Uterus (tissue), 4 donors: ENCODE results near the gene MEF2A. TPM values are rescaled to one million over a fixed set of nuclear protein-coding genes. Genes with fewer than 3 reads are reported as not detected.

ENCODE experiments used
- DNase-seq, 2 donors: peaks; one replicate each; pipeline ENCODE4 v3.0.0-alpha.2; 2019 to 2020
- H3K27ac ChIP-seq, 2 donors: fragments of 200-600 bp; sonication (generic); 1 replicate in 1 of 2; 2 replicates in 1 of 2; pipeline ENCODE4 v1.5.1; 2016 to 2018
- H3K27me3 ChIP-seq, 2 donors: fragments of 200-600 bp; sonication (generic); one replicate each; pipeline ENCODE4 v1.5.1; 2018 to 2019; ENCODE audit warnings: control low read depth in 1 of 2
- H3K36me3 ChIP-seq, 2 donors: fragments of 200-600 bp; sonication (generic); one replicate each; pipeline ENCODE4 v1.5.1; 2019; ENCODE audit warnings: control low read depth in 1 of 2
- H3K4me1 ChIP-seq, 2 donors: fragments of 200-600 bp; sonication (generic); one replicate each; pipeline ENCODE4 v1.5.1; 2018 to 2019; ENCODE audit warnings: control low read depth in 1 of 2
- H3K4me3 ChIP-seq, 2 donors: fragments of 200-600 bp; sonication (generic); 1 replicate in 1 of 2; 2 replicates in 1 of 2; pipeline ENCODE4 v1.5.1; 2018 to 2019; ENCODE audit warnings: mild to moderate bottlenecking in 1 of 2
- H3K9me3 ChIP-seq, 2 donors: fragments of 200-600 bp; sonication (generic); one replicate each; pipeline ENCODE4 v1.5.1; 2019; ENCODE audit warnings: control low read depth in 1 of 2
- POLR2A ChIP-seq, 2 donors: fragments of 450-650 bp; IDR thresholded peaks; one replicate each; pipeline ENCODE4 v1.6.1; 2016; ENCODE audit warnings: antibody characterized with exemption in 2 of 2, mild to moderate bottlenecking in 1 of 2, moderate library complexity in 1 of 2
- intact Hi-C: fragments of 100-400 bp; cut with DNase I; formaldehyde crosslinking; loops from one replicate; pipeline ENCODE4 v1.15.1; 2023; ENCODE audit warnings: low total_unique reads
- total RNA-seq, 4 donors: library from RNA; depleted of rRNA in 3 of 4; stranded (reverse); fragments of >200 nt in 3 of 4; gene quantifications; one replicate each; pipeline versions ENCODE4 v1.1.0 to v1.2.4, GENCODE V29; 2014 to 2023
- TF ChIP-seq, protein P1 (sequence below), 4 experiments: fragments of 200-600 bp in 2 of 4; fragments of 450-650 bp in 2 of 4; sonication (generic) in 2 of 4; IDR thresholded peaks; one replicate each; pipeline ENCODE4 v1.5.1; 2016 to 2019; ENCODE audit warnings: antibody characterized with exemption in 4 of 4, mild to moderate bottlenecking in 2 of 4, moderate library complexity in 1 of 4
- donor health status: DM: yes; HTN: yes; CAD: no.

The MEF2A gene
- total RNA-seq, 4 donors from 2014 or later, result 78.6 to 138 (median 105) TPM

DNA sequence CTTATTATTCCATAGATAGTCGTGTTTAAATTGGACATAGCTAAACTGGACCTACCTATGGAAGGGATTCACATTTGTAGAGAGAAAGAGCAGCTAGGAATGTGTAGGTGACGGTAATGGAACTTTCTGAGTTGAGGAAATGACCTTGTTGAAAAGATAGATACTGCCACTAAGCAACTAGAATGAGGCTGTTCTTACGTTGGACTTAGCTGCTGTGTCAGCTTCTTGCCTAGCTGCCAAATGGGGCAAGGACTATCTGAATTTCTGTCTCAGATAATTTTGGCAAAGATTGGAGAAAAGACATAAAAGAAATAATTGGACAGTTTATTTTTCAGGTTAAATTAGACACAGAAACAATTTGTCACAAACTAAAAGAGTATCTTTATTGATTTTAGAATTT, 68.8 kb downstream of the MEF2A start:
- no peaks in the 10 kb centered on the region for H3K9me3 ChIP-seq
- peaks cover 0 to 8% of the 10 kb centered on the region in 2 donors for H3K4me1 ChIP-seq
- DNase-seq, result no peak
- H3K36me3 ChIP-seq, result no peaks in the 10 kb centered on the region
- no peaks in the 10 kb centered on the region for H3K27me3 ChIP-seq
- intact Hi-C loops, result no loop called here
- H3K27ac ChIP-seq, result no peak overlapping the region
- TF ChIP-seq POLR2A (IDR thresholded peaks at IDR 0.05), result no peak
- TF ChIP-seq, protein P1, sequence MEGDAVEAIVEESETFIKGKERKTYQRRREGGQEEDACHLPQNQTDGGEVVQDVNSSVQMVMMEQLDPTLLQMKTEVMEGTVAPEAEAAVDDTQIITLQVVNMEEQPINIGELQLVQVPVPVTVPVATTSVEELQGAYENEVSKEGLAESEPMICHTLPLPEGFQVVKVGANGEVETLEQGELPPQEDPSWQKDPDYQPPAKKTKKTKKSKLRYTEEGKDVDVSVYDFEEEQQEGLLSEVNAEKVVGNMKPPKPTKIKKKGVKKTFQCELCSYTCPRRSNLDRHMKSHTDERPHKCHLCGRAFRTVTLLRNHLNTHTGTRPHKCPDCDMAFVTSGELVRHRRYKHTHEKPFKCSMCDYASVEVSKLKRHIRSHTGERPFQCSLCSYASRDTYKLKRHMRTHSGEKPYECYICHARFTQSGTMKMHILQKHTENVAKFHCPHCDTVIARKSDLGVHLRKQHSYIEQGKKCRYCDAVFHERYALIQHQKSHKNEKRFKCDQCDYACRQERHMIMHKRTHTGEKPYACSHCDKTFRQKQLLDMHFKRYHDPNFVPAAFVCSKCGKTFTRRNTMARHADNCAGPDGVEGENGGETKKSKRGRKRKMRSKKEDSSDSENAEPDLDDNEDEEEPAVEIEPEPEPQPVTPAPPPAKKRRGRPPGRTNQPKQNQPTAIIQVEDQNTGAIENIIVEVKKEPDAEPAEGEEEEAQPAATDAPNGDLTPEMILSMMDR (IDR thresholded peaks at IDR 0.05), result no peak
- H3K4me3 ChIP-seq, result no peak overlapping the region

DNA sequence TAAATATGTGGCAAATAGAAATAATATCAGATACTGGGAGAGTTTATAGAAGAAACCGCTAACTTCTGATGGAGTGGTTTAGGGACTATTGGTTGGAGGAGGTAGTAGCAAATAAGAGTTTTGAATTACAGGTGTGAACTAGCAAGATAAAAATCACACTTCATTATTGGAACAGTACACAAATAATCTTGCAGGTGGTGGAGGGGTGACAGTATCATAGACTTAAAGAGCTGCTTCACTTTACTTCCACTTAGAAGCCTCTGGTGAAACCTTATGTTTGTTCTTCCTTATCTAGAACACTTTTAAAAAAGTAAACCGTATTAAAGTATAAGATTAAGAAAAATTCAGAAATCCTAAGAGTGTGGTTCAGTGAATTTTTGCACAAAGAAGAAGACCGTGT, 69.4 kb downstream of the MEF2A start:
- H3K36me3 ChIP-seq, result no peaks in the 10 kb centered on the region
- TF ChIP-seq, protein P1 (IDR thresholded peaks at IDR 0.05), result no peak
- no peak for TF ChIP-seq POLR2A (IDR thresholded peaks at IDR 0.05)
- no peaks in the 10 kb centered on the region for H3K27me3 ChIP-seq
- no peak for DNase-seq
- peaks cover 0 to 8% of the 10 kb centered on the region in 2 donors for H3K4me1 ChIP-seq
- H3K9me3 ChIP-seq, result no peaks in the 10 kb centered on the region
- intact Hi-C loops, result no loop called here
- no peak overlapping the region for H3K4me3 ChIP-seq
- H3K27ac ChIP-seq, result no peak overlapping the region

DNA sequence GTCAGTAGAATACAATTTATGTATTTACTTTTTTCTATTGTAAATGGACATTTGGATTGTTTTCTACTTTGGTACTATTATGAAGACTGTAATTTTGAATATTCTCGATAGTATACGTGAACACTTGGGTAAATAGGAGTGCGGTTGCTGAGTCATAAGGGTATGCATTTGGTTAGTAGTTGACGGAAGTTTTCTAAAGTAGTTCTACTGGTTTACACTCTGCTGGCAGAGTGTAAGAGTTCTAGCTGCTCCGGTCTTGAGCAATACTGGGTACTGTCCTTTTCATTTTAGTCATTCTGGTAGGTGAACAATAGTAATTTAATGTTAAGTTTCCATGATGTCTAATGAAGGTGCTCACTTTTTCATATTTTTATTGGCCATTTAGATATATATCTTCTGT, 70.0 kb downstream of the MEF2A start:
- Histone ChIP-seq H3K4me1 (peaks cover 0 to 8% of the 10 kb centered on the region in 2 donors), H3K4me3 (no peak overlapping the region), H3K36me3 (no peaks in the 10 kb centered on the region), H3K9me3 (no peaks in the 10 kb centered on the region), H3K27ac (no peak overlapping the region), H3K27me3 (no peaks in the 10 kb centered on the region)
- intact Hi-C loops, result no loop called here
- no peak for DNase-seq
- TF ChIP-seq, protein P1 (IDR thresholded peaks at IDR 0.05), result no peak
- TF ChIP-seq POLR2A (IDR thresholded peaks at IDR 0.05), result no peak

DNA sequence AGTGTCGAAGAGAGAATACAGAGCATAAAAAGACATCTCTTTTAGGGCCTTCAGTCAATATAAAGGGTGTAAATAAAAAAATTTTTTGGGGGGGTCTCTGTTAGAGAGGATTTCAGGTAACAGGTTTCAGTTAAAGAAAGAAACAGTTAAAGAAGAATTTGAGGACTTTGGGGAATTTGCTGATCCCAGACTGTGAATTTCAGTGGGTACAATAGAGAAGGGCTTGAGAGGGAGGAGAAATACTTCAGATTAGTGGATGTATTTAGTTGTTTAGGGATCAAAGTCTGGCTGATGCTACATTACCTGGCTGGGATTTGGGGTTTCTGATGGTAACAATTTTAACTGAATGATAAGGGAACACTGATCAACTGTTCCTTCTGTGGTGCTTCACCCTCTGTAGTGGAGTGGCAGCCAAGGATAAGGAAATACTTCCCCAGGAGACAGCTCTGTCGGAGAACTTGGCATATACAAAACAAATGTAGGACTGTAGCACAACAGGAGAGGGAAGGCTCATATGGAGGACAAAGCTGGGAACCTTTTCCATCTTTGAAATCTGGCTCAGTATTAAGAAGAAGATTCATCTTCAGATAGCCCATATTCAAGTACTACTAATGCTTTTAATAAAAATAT, 79.2 kb downstream of the MEF2A start:
- Histone ChIP-seq H3K36me3 (no peaks in the 10 kb centered on the region), H3K4me1 (no peaks in the 10 kb centered on the region), H3K4me3 (no peak overlapping the region), H3K9me3 (no peaks in the 10 kb centered on the region), H3K27me3 (no peaks in the 10 kb centered on the region), H3K27ac (no peak overlapping the region)
- TF ChIP-seq, protein P1 (IDR thresholded peaks at IDR 0.05), result no peak
- TF ChIP-seq POLR2A (IDR thresholded peaks at IDR 0.05), result no peak
- no peak for DNase-seq
- intact Hi-C loops, result no loop called here

DNA sequence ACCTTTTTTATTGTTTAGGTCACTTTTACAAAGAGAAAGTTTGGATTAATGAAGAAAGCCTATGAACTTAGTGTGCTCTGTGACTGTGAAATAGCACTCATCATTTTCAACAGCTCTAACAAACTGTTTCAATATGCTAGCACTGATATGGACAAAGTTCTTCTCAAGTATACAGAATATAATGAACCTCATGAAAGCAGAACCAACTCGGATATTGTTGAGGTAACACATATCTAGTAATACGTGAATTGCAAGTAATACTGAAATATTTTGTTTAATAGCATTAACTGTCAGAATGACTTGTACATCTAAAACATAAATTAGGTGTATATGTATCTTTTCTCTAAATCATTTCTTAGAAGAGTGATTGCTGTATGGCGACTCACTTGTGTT, 79.8 kb downstream of the MEF2A start:
- Histone ChIP-seq H3K36me3 (no peaks in the 10 kb centered on the region), H3K4me1 (no peaks in the 10 kb centered on the region), H3K9me3 (no peaks in the 10 kb centered on the region), H3K4me3 (no peak overlapping the region), H3K27ac (no peak overlapping the region), H3K27me3 (no peaks in the 10 kb centered on the region)
- DNase-seq, result no peak
- TF ChIP-seq, protein P1 (IDR thresholded peaks at IDR 0.05), result no peak
- no peak for TF ChIP-seq POLR2A (IDR thresholded peaks at IDR 0.05)
- intact Hi-C loops, result no loop called here
